HCT116 (cell line): ENCODE results near the gene VWA7. TPM values are rescaled to one million over a fixed set of nuclear protein-coding genes. Genes with fewer than 3 reads are reported as not detected.

Experiments used
- ATAC-seq: fragments of 200-7000 bp; cut with Tn5 transposase; 2 replicates; pipeline ENCODE4 v1.9.1; 2020; ENCODE audit warnings: mild to moderate bottlenecking, moderate library complexity
- BruUV-seq: library from RNA; stranded (reverse); fragments of 400-500 nt; replicated peaks from 2 replicates; lab custom pipeline; 2021; lab: Mats Ljungman, UMichigan
- CTCF ChIA-PET: fragments of 300-600 bp; sonication (Branson Sonifier 250); formaldehyde crosslinking; loops from one replicate; lab custom pipeline; 2021; ENCODE audit warnings: antibody characterized with exemption; lab: Charles Lee
- POLR2A ChIA-PET: fragments of 300-600, 350-600 bp; sonication (Branson Sonifier 250); formaldehyde crosslinking; loops from one replicate; lab custom pipeline; 2021; ENCODE audit warnings: antibody characterized with exemption; lab: Charles Lee
- RAD21 ChIA-PET, 2 experiments: fragments of 300-600 bp; sonication (Branson Sonifier 250); formaldehyde crosslinking; loops; one replicate each; lab custom pipeline; 2023; ENCODE audit warnings: low total read pairs in 2 of 2; ENCODE audit not compliant: uncharacterized antibody in 2 of 2, unreplicated experiment in 2 of 2, low non-redundant PET in 1 of 2; lab: Charles Lee
- DNase-seq: peaks from one replicate; pipeline ENCODE4 v3.0.0-alpha.2; 2010; ENCODE audit warnings: low read depth, low spot score
- H2AFZ ChIP-seq: fragments of 200-600 bp; shearing (Covaris generic), sonication (generic); 2 replicates; pipeline ENCODE4 v1.6.1; 2017; ENCODE audit warnings: low read depth, mixed run types, mixed read lengths, antibody characterized with exemption, low read length; ENCODE audit not compliant: poor library complexity, severe bottlenecking
- H3K27ac ChIP-seq: 2 replicates; pipeline ENCODE4 v1.5.1; 2012; ENCODE audit warnings: low read depth, low read length
- H3K27me3 ChIP-seq: fragments of 200-600 bp; sonication (generic); 2 replicates; pipeline ENCODE4 v1.6.1; 2016; ENCODE audit warnings: mixed run types, low read length, mixed read lengths; ENCODE audit not compliant: insufficient read depth
- H3K36me3 ChIP-seq, 2 experiments: fragments of 200-500 bp in 1 of 2; fragments of 200-600 bp in 1 of 2; sonication (Bioruptor generic) in 1 of 2; sonication (generic) in 1 of 2; 2 replicates each; pipeline versions ENCODE4 v1.5.1 to v1.6.1; 2014 to 2016; ENCODE audit warnings: low read length in 2 of 2, inconsistent platforms in 1 of 2, mixed read lengths in 1 of 2, mixed run types in 1 of 2; ENCODE audit not compliant: insufficient read depth in 2 of 2, control insufficient read depth in 1 of 2
- H3K4me1 ChIP-seq, 2 experiments: fragments of 200-600 bp in 1 of 2; sonication (generic) in 1 of 2; 2 replicates each; pipeline versions ENCODE4 v1.5.1 to v1.6.1; 2012 to 2017; ENCODE audit warnings: low read length in 2 of 2, inconsistent platforms in 1 of 2, mild to moderate bottlenecking in 1 of 2, mixed read lengths in 1 of 2, mixed run types in 1 of 2, moderate library complexity in 1 of 2; ENCODE audit not compliant: insufficient read depth in 2 of 2, control insufficient read depth in 1 of 2
- H3K4me2 ChIP-seq: fragments of 200-600 bp; sonication (generic); 2 replicates; pipeline ENCODE4 v1.6.1; 2017; ENCODE audit warnings: mixed run types, low read length, mixed read lengths
- H3K4me3 ChIP-seq, 2 experiments: fragments of 200-600 bp in 1 of 2; sonication (generic) in 1 of 2; replicated peaks in 1 of 2; 2 replicates each; pipeline ENCODE4 v1.5.1; 2011 to 2016; ENCODE audit warnings: low read length in 2 of 2, control low read depth in 1 of 2, low read depth in 1 of 2, mild to moderate bottlenecking in 1 of 2, mixed read lengths in 1 of 2, mixed run types in 1 of 2
- H3K79me2 ChIP-seq: fragments of 200-600 bp; sonication (generic); 2 replicates; pipeline ENCODE4 v1.6.1; 2017; ENCODE audit warnings: mild to moderate bottlenecking, mixed run types, low read length, moderate library complexity, mixed read lengths; ENCODE audit not compliant: insufficient read depth
- H3K9ac ChIP-seq: fragments of 200-600 bp; sonication (generic); 2 replicates; pipeline ENCODE4 v1.6.1; 2016; ENCODE audit warnings: low read length, mixed read lengths
- H3K9me2 ChIP-seq: fragments of 200-600 bp; sonication (generic), shearing (Covaris generic); 2 replicates; pipeline ENCODE4 v1.6.1; 2017; ENCODE audit warnings: mixed run types, mild to moderate bottlenecking, moderate library complexity; ENCODE audit not compliant: insufficient read depth
- H3K9me3 ChIP-seq, 2 experiments: fragments of 200-500 bp in 1 of 2; fragments of 200-600 bp in 1 of 2; sonication (Bioruptor generic) in 1 of 2; sonication (generic) in 1 of 2; 2 replicates each; pipeline ENCODE4 v1.6.1; 2014 to 2017; ENCODE audit warnings: low read length in 2 of 2, mixed read lengths in 2 of 2, inconsistent platforms in 1 of 2, low read depth in 1 of 2, mild to moderate bottlenecking in 1 of 2, mixed run types in 1 of 2, moderate library complexity in 1 of 2; ENCODE audit not compliant: control insufficient read depth in 1 of 2, insufficient read depth in 1 of 2
- H4K20me1 ChIP-seq: fragments of 200-600 bp; sonication (generic), shearing (Covaris generic); 2 replicates; pipeline ENCODE4 v1.6.1; 2017; ENCODE audit warnings: mixed run types, mild to moderate bottlenecking, moderate library complexity; ENCODE audit not compliant: insufficient read depth
- CTCF ChIP-seq, 3 experiments: fragments of 200-600 bp in 1 of 3; sonication (generic) in 1 of 3; IDR thresholded peaks in 2 of 3; conservative IDR thresholded peaks in 1 of 3; 2 replicates each; pipeline ENCODE4 v1.5.1; 2012 to 2017; ENCODE audit warnings: low read depth in 2 of 3, low read length in 2 of 3, antibody characterized with exemption in 1 of 3, borderline replicate concordance in 1 of 3, control low read depth in 1 of 3, mild to moderate bottlenecking in 1 of 3, mixed read lengths in 1 of 3, mixed run types in 1 of 3, moderate library complexity in 1 of 3; ENCODE audit not compliant: insufficient read depth in 1 of 3
- intact Hi-C: fragments of 100-400 bp; cut with micrococcal nuclease; formaldehyde crosslinking; loops from 2 replicates; pipeline ENCODE4 v1.10.0; 2022
- total RNA-seq: library from RNA; stranded (reverse); gene quantifications from one replicate; pipeline ENCODE4 v1.2.1, GENCODE V29; 2021; ENCODE audit not compliant: unreplicated experiment

Gene VWA7
- total RNA-seq, 1 experiment from 2014 or later, result 14.6 TPM

DNA sequence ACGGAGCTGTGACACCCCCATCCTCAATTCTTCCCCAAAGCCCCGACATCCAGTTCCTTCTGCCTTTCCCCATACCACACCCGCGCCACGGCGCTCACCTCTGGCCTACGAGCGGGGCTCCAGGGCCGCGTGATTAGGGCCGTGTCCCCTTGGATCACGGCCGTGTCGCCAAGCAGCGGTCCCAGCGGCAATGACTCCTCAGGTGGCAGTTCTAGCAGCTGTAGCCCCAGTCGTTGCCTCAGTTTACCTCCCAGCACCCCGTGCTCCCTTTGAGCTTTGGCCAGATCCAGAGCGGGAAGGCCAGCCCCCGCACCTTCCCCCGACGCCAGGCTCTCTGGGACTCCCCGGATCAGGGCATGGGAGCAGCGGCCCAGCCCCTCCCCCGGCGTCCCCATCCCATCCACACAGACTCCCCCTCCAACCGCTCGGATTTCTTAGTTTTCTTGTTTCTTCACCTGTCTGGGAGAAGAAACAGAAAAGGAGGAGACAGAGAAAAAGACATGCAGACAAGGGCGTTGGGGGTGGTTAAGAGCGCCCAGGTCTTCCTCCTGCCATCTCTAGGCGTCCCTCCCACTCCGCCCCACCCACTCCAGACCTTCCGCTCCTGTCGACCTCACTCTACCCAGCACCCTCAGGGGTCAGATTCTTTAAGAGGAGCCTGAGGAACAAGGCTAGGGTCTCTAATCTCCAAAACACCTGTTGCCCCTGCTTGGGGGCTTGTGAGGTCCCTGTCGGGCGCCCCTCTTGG is 48.2 kb downstream of the VWA7 start, which contains the start of gene DDAH2:
Gene DDAH2 (minus strand): TSS at position 533 of the 748 bp plus-strand sequence. CDS start 138 bp downstream, at position 395.
- DNase-seq (no peak), ATAC-seq (peak; percentile 48)
- intact Hi-C loops, result no loop called here
- ChIA-PET CTCF (interaction anchor here (0.6 to 2.3 kb wide), 4 partner anchors 9 to 134 kb away, joined by 3 to 13 read pairs (median 8); partner anchors contain the start of gene NEU1), POLR2A (interaction anchor here (0.6 to 2.2 kb wide), 4 partner anchors 25 to 98 kb away, joined by 3 to 12 read pairs (median 6); partner anchors contain the start of genes ABHD16A, HSPA1B and LY6G5C), RAD21 (interaction anchor here in 1 of 2 experiments (0.6 to 0.7 kb wide), 2 partner anchors 18 to 26 kb away, joined by 3 read pairs; partner anchors contain the start of gene ABHD16A)
- no peak; a peak in 2 of 6 replicates for TF ChIP-seq CTCF (IDR thresholded peaks at IDR 0.05 in 2 of 3, conservative IDR thresholded peaks at IDR 0.05 in 1 of 3; ENCODE audit: borderline replicate concordance in 1 of 3, insufficient read depth in 1 of 3, low read depth in 2 of 3, low read length in 2 of 3)
- no TSS peak for BruUV-seq
- peaks cover 18% of the 10 kb centered on the region for H3K79me2 ChIP-seq
- peak within 1 kb of the TSS; percentile 90 for H3K27ac ChIP-seq
- peaks cover 26 to 27% of the 10 kb centered on the region in 2 experiments for H3K36me3 ChIP-seq
- no peaks in the 10 kb centered on the region for H3K9me2 ChIP-seq
- H2AFZ ChIP-seq, result no peak within 1 kb of the TSS
- peak within 1 kb of the TSS; percentile 70 to 72 for H3K4me3 ChIP-seq
- no peaks in the 10 kb centered on the region for H4K20me1 ChIP-seq
- H3K4me1 ChIP-seq, result peaks cover 6 to 29% of the 10 kb centered on the region in 2 experiments
- H3K4me2 ChIP-seq, result peak within 1 kb of the TSS; percentile 98
- H3K27me3 ChIP-seq, result no peaks in the 10 kb centered on the region
- H3K9ac ChIP-seq, result peak within 1 kb of the TSS; percentile 72
- H3K9me3 ChIP-seq, result no peaks in the 10 kb centered on the region
